HG02759 (cell line): ENCODE data around the gene RSBN1L.
A peak's percentile ranks its signal among the peaks of the same experiment; 100 is the strongest.

ENCODE experiments used
- ATAC-seq: cut with Tn5 transposase; IDR thresholded peaks from one replicate; pipeline ENCODE4 v1.9.1; 2021; ENCODE audit warnings: mild to moderate bottlenecking, moderate library complexity; ENCODE audit not compliant: unreplicated experiment

Gene RSBN1L

GRCh38 chr7:77799078-77799964, 103.1 kb downstream of the RSBN1L start:
- ATAC-seq: peak; percentile 1

GRCh38 chr7:77800158-77800557, 103.9 kb downstream of the RSBN1L start:
- ATAC-seq: no peak

- ATAC-seq: no peak
Observed at GRCh38 chr7:77800730-77801129, 104.5 kb downstream of the RSBN1L start.

- ATAC-seq: no peak
Observed at GRCh38 chr7:77802557-77803405, 106.5 kb downstream of the RSBN1L start.

- ATAC-seq: no peak
Observed at GRCh38 chr7:77806425-77806824, 110.2 kb downstream of the RSBN1L start.

GRCh38 chr7:77808517-77808916, 112.3 kb downstream of the RSBN1L start:
- ATAC-seq: no peak

GRCh38 chr7:77811516-77812289, 115.4 kb downstream of the RSBN1L start:
- no peak for ATAC-seq

- no peak for ATAC-seq
Observed at GRCh38 chr7:77812290-77812685, 116.0 kb downstream of the RSBN1L start.

- ATAC-seq: no peak
Observed at GRCh38 chr7:77813180-77813579, 116.9 kb downstream of the RSBN1L start.

GRCh38 chr7:77819021-77819420, 122.8 kb downstream of the RSBN1L start:
- no peak for ATAC-seq

GRCh38 chr7:77820967-77821366, 124.7 kb downstream of the RSBN1L start:
- ATAC-seq: no peak

GRCh38 chr7:77822269-77822668, 126.0 kb downstream of the RSBN1L start:
- no peak for ATAC-seq

- no peak for ATAC-seq
Observed at GRCh38 chr7:77823787-77824186, 127.5 kb downstream of the RSBN1L start.

- ATAC-seq: no peak
Observed at GRCh38 chr7:77824636-77825035, 128.4 kb downstream of the RSBN1L start.

- ATAC-seq: no peak
Observed at GRCh38 chr7:77825131-77825530, 128.9 kb downstream of the RSBN1L start.

GRCh38 chr7:77826300-77826699, 130.0 kb downstream of the RSBN1L start:
- ATAC-seq: no peak

- ATAC-seq: no peak
Observed at GRCh38 chr7:77827999-77828398, 131.7 kb downstream of the RSBN1L start.

- ATAC-seq: no peak
Observed at GRCh38 chr7:77830649-77831355, 134.5 kb downstream of the RSBN1L start.

- no peak for ATAC-seq
Observed at GRCh38 chr7:77831481-77831880, 135.2 kb downstream of the RSBN1L start.

- ATAC-seq: no peak
Observed at GRCh38 chr7:77831953-77832352, 135.7 kb downstream of the RSBN1L start.
